ENCODE measurements around the gene CCDC57. TPM values are rescaled to one million over a fixed set of nuclear protein-coding genes. Genes with fewer than 3 reads are reported as not detected.
"Not testable (repeated sequence)": the region's sequence is repeated elsewhere in the genome, so short reads cannot be mapped to it uniquely, and the experiment has no call there.

CCDC57 gene
- total and polyA plus RNA-seq, 10 donors = 28.8 to 164 (median 51.9) TPM

DNA sequence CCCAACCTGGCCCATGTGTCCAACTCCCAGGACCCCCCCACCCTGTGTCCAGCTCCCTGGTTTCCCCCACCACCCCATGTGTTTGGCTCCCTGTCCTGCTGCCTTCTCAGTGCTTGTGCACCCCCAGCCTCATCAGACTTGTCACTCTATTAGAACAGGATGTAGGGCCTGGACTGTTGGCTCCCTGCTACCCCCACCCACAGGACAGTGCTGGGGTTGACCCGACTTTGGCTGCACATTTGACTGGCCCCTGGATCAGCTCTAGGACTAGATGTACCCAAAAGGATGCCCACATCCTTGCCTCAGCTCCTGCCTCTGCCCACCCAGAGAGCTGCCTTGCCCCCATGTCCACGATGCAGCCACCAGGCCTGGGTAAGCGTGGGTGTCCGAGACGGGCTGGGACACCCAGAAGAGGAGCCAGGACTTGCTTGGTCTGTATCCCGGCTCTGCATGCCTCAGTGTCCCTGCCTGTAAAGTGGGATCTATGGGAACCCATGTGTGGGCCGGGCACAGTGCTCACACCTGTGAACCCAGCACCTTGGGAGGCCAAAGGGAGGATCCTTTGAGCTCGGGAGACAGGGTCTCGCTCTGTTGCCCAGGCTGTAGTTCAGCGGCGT, 1.5 kb upstream of the CCDC57 start:
- intact Hi-C loops (cut with DNase I; ENCODE audit: low total_unique reads) = no loop called here
- 75 to 94% (median 89%) methylated on average over 5 to 11 of the region's 11 CpGs for WGBS, 5 donors
- peaks cover 37 to 80% (median 59%) of the 10 kb centered on the region in 6 donors for H3K4me1 ChIP-seq
- H3K36me3 ChIP-seq = no peaks in the 10 kb centered on the region
- no peaks in the 10 kb centered on the region for H3K27me3 ChIP-seq (replicated peaks in 1 of 7)
- H3K4me3 ChIP-seq = no peak overlapping the region
- H3K9me3 ChIP-seq = no peaks in the 10 kb centered on the region
- peak overlapping the region in 3 of 8 donors; percentile 96 to 99 (median 98) for H3K27ac ChIP-seq
- TF ChIP-seq, protein P1, sequence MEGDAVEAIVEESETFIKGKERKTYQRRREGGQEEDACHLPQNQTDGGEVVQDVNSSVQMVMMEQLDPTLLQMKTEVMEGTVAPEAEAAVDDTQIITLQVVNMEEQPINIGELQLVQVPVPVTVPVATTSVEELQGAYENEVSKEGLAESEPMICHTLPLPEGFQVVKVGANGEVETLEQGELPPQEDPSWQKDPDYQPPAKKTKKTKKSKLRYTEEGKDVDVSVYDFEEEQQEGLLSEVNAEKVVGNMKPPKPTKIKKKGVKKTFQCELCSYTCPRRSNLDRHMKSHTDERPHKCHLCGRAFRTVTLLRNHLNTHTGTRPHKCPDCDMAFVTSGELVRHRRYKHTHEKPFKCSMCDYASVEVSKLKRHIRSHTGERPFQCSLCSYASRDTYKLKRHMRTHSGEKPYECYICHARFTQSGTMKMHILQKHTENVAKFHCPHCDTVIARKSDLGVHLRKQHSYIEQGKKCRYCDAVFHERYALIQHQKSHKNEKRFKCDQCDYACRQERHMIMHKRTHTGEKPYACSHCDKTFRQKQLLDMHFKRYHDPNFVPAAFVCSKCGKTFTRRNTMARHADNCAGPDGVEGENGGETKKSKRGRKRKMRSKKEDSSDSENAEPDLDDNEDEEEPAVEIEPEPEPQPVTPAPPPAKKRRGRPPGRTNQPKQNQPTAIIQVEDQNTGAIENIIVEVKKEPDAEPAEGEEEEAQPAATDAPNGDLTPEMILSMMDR (IDR thresholded peaks at IDR 0.05 in 8 of 11, conservative IDR thresholded peaks at IDR 0.05 in 3 of 11) = no peak
- TF ChIP-seq POLR2AphosphoS5 (IDR thresholded peaks at IDR 0.05) (no peak), POLR2A (IDR thresholded peaks at IDR 0.05) (no peak)
- peak; percentile 77 for DNase-seq

DNA sequence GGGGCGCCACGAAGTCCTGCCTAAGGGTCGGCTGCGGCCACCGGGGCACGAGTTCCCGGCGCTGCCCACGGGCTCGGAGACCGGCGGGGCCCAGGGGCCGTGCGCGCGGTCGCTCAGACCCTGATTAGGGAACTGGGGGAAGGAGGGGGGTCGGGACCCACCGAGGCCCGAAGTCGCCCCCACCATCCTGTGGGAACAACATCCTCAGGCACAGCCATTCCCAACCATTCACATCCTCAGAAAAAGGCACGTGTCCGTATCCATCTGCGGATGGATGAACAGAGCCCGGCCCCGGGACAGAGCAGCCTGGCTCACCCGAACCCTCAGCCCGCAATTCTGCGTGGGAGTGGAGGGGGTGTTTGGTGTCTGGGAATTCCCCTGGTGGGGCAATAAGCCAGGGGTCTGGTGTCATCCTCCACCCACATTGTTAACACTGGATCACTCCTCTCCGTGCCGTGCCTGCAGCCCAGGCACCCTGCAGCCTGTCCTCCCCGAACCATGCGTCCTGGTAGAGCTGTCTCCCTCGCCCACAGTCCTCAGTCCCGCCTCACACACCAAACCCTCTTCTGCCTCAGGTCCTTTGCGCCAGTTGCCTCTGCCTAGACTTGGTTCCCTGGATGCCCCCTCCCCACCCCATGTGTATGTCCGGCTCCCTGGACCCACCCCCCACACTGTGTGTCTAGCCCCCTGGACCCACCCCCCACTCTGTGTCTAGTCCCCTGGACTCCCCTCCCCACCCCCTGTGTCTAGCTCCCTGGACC, 789 bp upstream of the CCDC57 start:
- DNase-seq = peak; percentile 80
- TF ChIP-seq POLR2AphosphoS5 (IDR thresholded peaks at IDR 0.05) (no peak), POLR2A (IDR thresholded peaks at IDR 0.05) (no peak)
- TF ChIP-seq, protein P1 (IDR thresholded peaks at IDR 0.05 in 8 of 11, conservative IDR thresholded peaks at IDR 0.05 in 3 of 11) = no peak
- H3K27ac ChIP-seq = peak overlapping the region; percentile 51 to 99 (median 86)

DNA sequence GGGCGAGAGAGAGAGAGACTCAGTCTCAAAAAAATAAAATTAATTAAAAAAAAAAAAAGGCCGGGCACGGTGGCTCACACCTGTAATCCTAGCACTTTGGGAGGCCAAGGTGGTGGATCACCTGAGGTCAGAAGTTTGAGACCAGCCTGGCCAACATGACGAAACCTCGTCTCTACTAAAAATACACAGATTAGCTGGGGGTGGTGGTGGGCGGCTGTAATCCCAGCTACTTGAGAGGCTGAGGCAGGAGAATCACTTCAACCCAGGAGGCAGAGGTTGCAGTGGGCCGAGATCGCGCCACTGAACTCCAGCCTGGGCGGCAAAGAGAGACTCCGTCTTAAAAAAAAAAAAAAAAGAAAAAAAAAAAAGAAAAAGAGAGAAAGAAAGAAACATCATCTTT, 2.0 kb downstream of the CCDC57 start:
- H3K9me3 ChIP-seq; H3K36me3 ChIP-seq; H3K4me3 ChIP-seq; H3K27me3 ChIP-seq (replicated peaks in 1 of 7); H3K27ac ChIP-seq; DNase-seq; intact Hi-C loops (cut with DNase I; ENCODE audit: low total_unique reads): not testable (repeated sequence)
- WGBS, 5 donors = 94 to 99% (median 95%) methylated on average over 11 of the region's 11 CpGs
- H3K4me1 ChIP-seq = peaks cover 23 to 69% (median 40%) of the 10 kb centered on the region in 6 donors

More for the DNA sequence above, 789 bp upstream of the CCDC57 start:
- peak overlapping the region; percentile 73 to 99 (median 90) for H3K4me3 ChIP-seq
- H3K9me3 ChIP-seq = no peaks in the 10 kb centered on the region
- 16 to 36% (median 23%) methylated on average over 17 to 37 of the region's 37 CpGs for WGBS, 5 donors
- no peaks in the 10 kb centered on the region for H3K36me3 ChIP-seq
- no peaks in the 10 kb centered on the region for H3K27me3 ChIP-seq (replicated peaks in 1 of 7)
- peaks cover 37 to 78% (median 55%) of the 10 kb centered on the region in 6 donors for H3K4me1 ChIP-seq
- intact Hi-C loops (cut with DNase I; ENCODE audit: low total_unique reads) = no loop called here

DNA sequence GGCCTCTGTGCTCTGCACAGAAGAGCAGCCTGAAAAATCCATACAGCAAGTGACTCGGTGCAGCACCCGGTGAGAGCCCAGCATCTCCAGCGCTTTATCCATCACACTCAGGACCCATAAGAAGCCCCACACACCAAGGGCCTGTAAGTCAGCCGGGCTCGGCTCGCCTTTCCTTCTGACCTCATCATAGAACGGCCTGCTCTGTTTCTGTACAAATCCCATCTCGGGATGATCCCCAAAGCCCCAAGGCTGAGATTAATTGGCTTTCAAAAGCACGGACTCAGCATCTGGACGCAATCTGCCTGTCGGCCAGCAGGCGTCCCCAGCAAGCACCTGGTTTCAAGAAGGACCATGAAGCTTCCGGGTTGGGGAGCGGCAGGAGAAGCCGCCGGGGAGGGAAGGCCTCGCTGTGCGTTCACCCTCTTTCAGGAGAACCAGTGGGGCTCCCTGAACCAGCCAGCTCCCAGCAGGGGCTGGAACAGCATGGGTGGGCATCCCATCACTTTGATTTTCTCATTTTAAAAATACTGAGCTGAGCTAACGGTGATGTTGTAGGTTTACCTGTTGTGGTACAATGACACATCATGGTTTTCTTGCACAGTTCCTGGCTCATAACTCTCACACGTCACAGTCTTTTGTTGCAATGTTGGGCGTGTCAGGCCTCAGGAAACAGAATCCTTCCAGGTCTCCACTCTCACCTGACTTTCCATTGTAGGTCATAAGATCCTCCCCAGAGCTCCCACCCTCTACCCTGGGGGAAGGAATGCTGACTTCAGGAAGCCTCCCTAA, 6.7 kb downstream of the CCDC57 start:
- Histone ChIP-seq H3K4me3 (peak overlapping the region in 1 of 8 donors; percentile 54), H3K27ac (peak overlapping the region; percentile 76 to 92 (median 88)), H3K4me1 (peaks cover 8 to 45% (median 16%) of the 10 kb centered on the region in 6 donors), H3K9me3 (no peaks in the 10 kb centered on the region), H3K27me3 (replicated peaks in 1 of 7) (no peaks in the 10 kb centered on the region), H3K36me3 (no peaks in the 10 kb centered on the region)
- DNase-seq = peak; percentile 95
- intact Hi-C loops (cut with DNase I; ENCODE audit: low total_unique reads) = loop anchor here (10.0 kb wide), 1 partner anchor 119 kb away; no protein-coding TSS in a partner anchor
- 15 to 33% (median 20%) methylated on average over 11 to 21 of the region's 21 CpGs for WGBS, 5 donors
- TF ChIP-seq POLR2A (IDR thresholded peaks at IDR 0.05) (peak in 2 of 3 donors; percentile 69), POLR2AphosphoS5 (IDR thresholded peaks at IDR 0.05) (peak; percentile 95 to 98 (median 97))
- TF ChIP-seq, protein P1 (IDR thresholded peaks at IDR 0.05 in 8 of 11, conservative IDR thresholded peaks at IDR 0.05 in 3 of 11) = peak; percentile 88 to 98 (median 95)
